Motor neuron (in vitro differentiated cells): Measurements from ENCODE around the gene GNAO1. TPM values are rescaled to one million over a fixed set of nuclear protein-coding genes. Genes with fewer than 3 reads are reported as not detected.

ENCODE experiments used
- ATAC-seq, 8 experiments: fragments of 200-7000 bp; cut with Tn5 transposase; replicated peaks in 6 of 8; 2 replicates each; pipeline ENCODE4 v1.8.0; 2021; ENCODE audit warnings: mild to moderate bottlenecking in 8 of 8, moderate library complexity in 8 of 8
- H3K27ac ChIP-seq, 2 donors: fragments of 250-450 bp; sonication (Bioruptor Pico); 2 replicates each; pipeline ENCODE4 v1.9.0; 2021; ENCODE audit warnings: antibody characterized with exemption in 2 of 2, mild to moderate bottlenecking in 2 of 2, moderate library complexity in 1 of 2
- H3K4me1 ChIP-seq, 2 donors: fragments of 250-450 bp; sonication (Bioruptor Pico); replicated peaks in 1 of 2; 2 replicates each; pipeline ENCODE4 v1.6.1; 2021; ENCODE audit warnings: antibody characterized with exemption in 2 of 2, mild to moderate bottlenecking in 2 of 2, moderate library complexity in 1 of 2
- H3K4me3 ChIP-seq, 5 donors: fragments of 250-450 bp; sonication (Bioruptor Pico); 2 replicates each; pipeline ENCODE4 v1.9.0; 2021; ENCODE audit warnings: antibody characterized with exemption in 5 of 5, mild to moderate bottlenecking in 5 of 5, moderate library complexity in 4 of 5
- WGBS, 10 experiments: fragments of 450-650 bp; shearing (Covaris generic); methylation state at CpG; one replicate each; pipeline ENCODE4 v1.0.0; 2022; 5-methylcytosine and 5-hydroxymethylcytosine counted together
- in situ Hi-C, 9 experiments: fragments of 400-800 bp; cut with MboI; loops; one replicate each; pipeline ENCODE4 v1.15.0; 2021; ENCODE audit warnings: low sequenced_read_pairs in 9 of 9, low pct_unique_long_range_greater_than_20kb in 2 of 9; ENCODE audit not compliant: unreplicated experiment in 9 of 9
- total RNA-seq, 8 experiments: library from RNA; unstranded; fragments of 300-600 nt; gene quantifications; 2 replicates each; pipeline versions ENCODE4 v1.2.3 to v1.2.4, GENCODE V29; 2022

Gene GNAO1
- total RNA-seq, 8 experiments from 2014 or later: 1.5 to 80.7 (median 44.8) TPM

GRCh38 chr16:56360117-56361008 lies 169.1 kb downstream of the GNAO1 start:
- 88 to 100% (median 100%) methylated on average over 1 to 8 of the region's 15 CpGs; no CpG with 5 or more reads in 1 of the 10 experiments for WGBS, 10 experiments
- in situ Hi-C loops: no loop called here
- peaks cover 11 to 18% of the 10 kb centered on the region in 2 donors for H3K4me1 ChIP-seq
- H3K4me3 ChIP-seq: no peak overlapping the region
- ATAC-seq: no peak
- no peak overlapping the region for H3K27ac ChIP-seq

GRCh38 chr16:56362057-56362655 lies 170.9 kb downstream of the GNAO1 start:
- WGBS, 10 experiments: 33 to 95% (median 50%) methylated on average over 1 to 3 of the region's 15 CpGs; no CpG with 5 or more reads in 4 of the 10 experiments
- H3K4me1 ChIP-seq: peaks cover 0 to 2% of the 10 kb centered on the region in 2 donors
- no peak overlapping the region for H3K27ac ChIP-seq
- no peak for ATAC-seq
- no peak overlapping the region for H3K4me3 ChIP-seq
- in situ Hi-C loops: no loop called here

GRCh38 chr16:56362706-56363105 lies 171.4 kb downstream of the GNAO1 start:
- Histone ChIP-seq H3K27ac (no peak overlapping the region), H3K4me3 (no peak overlapping the region), H3K4me1 (no peaks in the 10 kb centered on the region)
- 92 to 100% (median 93%) methylated on average over 1 to 8 of the region's 17 CpGs; no CpG with 5 or more reads in 5 of the 10 experiments for WGBS, 10 experiments
- in situ Hi-C loops: no loop called here
- ATAC-seq: no peak

- no peak overlapping the region for H3K27ac ChIP-seq
- 90 to 100% (median 94%) methylated on average over 1 to 5 of the region's 6 CpGs; no CpG with 5 or more reads in 3 of the 10 experiments for WGBS, 10 experiments
Measured at GRCh38 chr16:56363181-56363716, 172.0 kb downstream of the GNAO1 start.

GRCh38 chr16:56363781-56364565 lies 172.7 kb downstream of the GNAO1 start:
- 85 to 100% (median 93%) methylated on average over 1 to 21 of the region's 26 CpGs for WGBS, 10 experiments
- ATAC-seq: no peak
- Histone ChIP-seq H3K4me3 (no peak overlapping the region), H3K4me1 (no peaks in the 10 kb centered on the region), H3K27ac (no peak overlapping the region)
- in situ Hi-C loops: no loop called here

More at GRCh38 chr16:56363181-56363716, 172.0 kb downstream of the GNAO1 start:
- Histone ChIP-seq H3K4me1 (no peaks in the 10 kb centered on the region), H3K4me3 (no peak overlapping the region)
- no peak for ATAC-seq
- in situ Hi-C loops: no loop called here

- in situ Hi-C loops: no loop called here
- no peak for ATAC-seq
- Histone ChIP-seq H3K4me3 (no peak overlapping the region), H3K4me1 (no peaks in the 10 kb centered on the region), H3K27ac (no peak overlapping the region)
- WGBS, 10 experiments: 91 to 100% (median 100%) methylated on average over 1 to 6 of the region's 8 CpGs; no CpG with 5 or more reads in 6 of the 10 experiments
Measured at GRCh38 chr16:56364865-56365264, 173.6 kb downstream of the GNAO1 start.

- H3K27ac ChIP-seq: no peak overlapping the region
- no peaks in the 10 kb centered on the region for H3K4me1 ChIP-seq
- WGBS, 10 experiments: 50 to 100% (median 97%) methylated on average over 1 to 5 of the region's 7 CpGs; no CpG with 5 or more reads in 1 of the 10 experiments
- H3K4me3 ChIP-seq: no peak overlapping the region
- ATAC-seq: no peak
- in situ Hi-C loops: no loop called here
Measured at GRCh38 chr16:56365552-56365951, 174.3 kb downstream of the GNAO1 start.

GRCh38 chr16:56366945-56367344 lies 175.7 kb downstream of the GNAO1 start:
- WGBS, 10 experiments: 50 to 100% (median 100%) methylated on average over 1 to 3 of the region's 9 CpGs; no CpG with 5 or more reads in 4 of the 10 experiments
- ATAC-seq: no peak

GRCh38 chr16:56367764-56368163 lies 176.5 kb downstream of the GNAO1 start:
- WGBS, 10 experiments: 86 to 100% (median 90%) methylated on average over 2 to 4 of the region's 6 CpGs; no CpG with 5 or more reads in 4 of the 10 experiments
- no peak overlapping the region for H3K27ac ChIP-seq
- in situ Hi-C loops: no loop called here
- H3K4me3 ChIP-seq: no peak overlapping the region
- H3K4me1 ChIP-seq: no peaks in the 10 kb centered on the region
- no peak for ATAC-seq

More at GRCh38 chr16:56366945-56367344, 175.7 kb downstream of the GNAO1 start:
- in situ Hi-C loops: no loop called here
- no peak overlapping the region for H3K27ac ChIP-seq
- no peaks in the 10 kb centered on the region for H3K4me1 ChIP-seq
- no peak overlapping the region for H3K4me3 ChIP-seq

GRCh38 chr16:56368545-56368944 lies 177.3 kb downstream of the GNAO1 start:
- 80 to 100% (median 89%) methylated on average over 1 to 2 of the region's 2 CpGs; no CpG with 5 or more reads in 3 of the 10 experiments for WGBS, 10 experiments

GRCh38 chr16:56369202-56369601 lies 177.9 kb downstream of the GNAO1 start:
- Histone ChIP-seq H3K4me1 (no peaks in the 10 kb centered on the region), H3K27ac (no peak overlapping the region), H3K4me3 (no peak overlapping the region)
- WGBS, 10 experiments: 87 to 100% (median 99%) methylated on average over 1 to 5 of the region's 5 CpGs
- in situ Hi-C loops: no loop called here
- no peak for ATAC-seq

More at GRCh38 chr16:56368545-56368944, 177.3 kb downstream of the GNAO1 start:
- Histone ChIP-seq H3K27ac (no peak overlapping the region), H3K4me3 (no peak overlapping the region), H3K4me1 (no peaks in the 10 kb centered on the region)
- ATAC-seq: no peak
- in situ Hi-C loops: no loop called here

- WGBS, 10 experiments: 22 to 100% (median 67%) methylated on average over 1 to 2 of the region's 2 CpGs; no CpG with 5 or more reads in 1 of the 10 experiments
- in situ Hi-C loops: no loop called here
- no peak overlapping the region for H3K27ac ChIP-seq
- no peak overlapping the region for H3K4me3 ChIP-seq
- H3K4me1 ChIP-seq: no peaks in the 10 kb centered on the region
- peak in 2 of 8 experiments; percentile 64 to 71 for ATAC-seq
Measured at GRCh38 chr16:56370185-56370874, 179.0 kb downstream of the GNAO1 start.
